ENCODE data around the gene EPX.

EPX gene

GRCh38 chr17:58170622-58171021, 21.9 kb upstream of the EPX start:
- TF ChIP-seq CTCF (IDR thresholded peaks at IDR 0.05; ENCODE audit: low read length, missing control alignments): no peak
- DNase-seq (ENCODE audit: low read depth): no peak
- H3K4me3 ChIP-seq (replicated peaks; ENCODE audit: low read depth, low read length): no peak overlapping the region

- TF ChIP-seq CTCF (IDR thresholded peaks at IDR 0.05; ENCODE audit: low read length, missing control alignments): peak; percentile 35
- peak; percentile 17 for DNase-seq (ENCODE audit: low read depth)
Observed at GRCh38 chr17:58172369-58173071, 20.0 kb upstream of the EPX start.

GRCh38 chr17:58174871-58175270, 17.7 kb upstream of the EPX start:
- no peak for DNase-seq (ENCODE audit: low read depth)

More at GRCh38 chr17:58172369-58173071, 20.0 kb upstream of the EPX start:
- no peak overlapping the region for H3K4me3 ChIP-seq (replicated peaks; ENCODE audit: low read depth, low read length)

GRCh38 chr17:58176200-58176599, 16.3 kb upstream of the EPX start:
- peak; percentile 42 for DNase-seq (ENCODE audit: low read depth)
- no peak for TF ChIP-seq CTCF (IDR thresholded peaks at IDR 0.05; ENCODE audit: low read length, missing control alignments)
- H3K4me3 ChIP-seq (replicated peaks; ENCODE audit: low read depth, low read length): no peak overlapping the region

More at GRCh38 chr17:58174871-58175270, 17.7 kb upstream of the EPX start:
- H3K4me3 ChIP-seq (replicated peaks; ENCODE audit: low read depth, low read length): no peak overlapping the region
- no peak for TF ChIP-seq CTCF (IDR thresholded peaks at IDR 0.05; ENCODE audit: low read length, missing control alignments)

GRCh38 chr17:58181796-58182195, 10.7 kb upstream of the EPX start:
- no peak for DNase-seq (ENCODE audit: low read depth)
- no peak overlapping the region for H3K4me3 ChIP-seq (replicated peaks; ENCODE audit: low read depth, low read length)
- no peak for TF ChIP-seq CTCF (IDR thresholded peaks at IDR 0.05; ENCODE audit: low read length, missing control alignments)

- H3K4me3 ChIP-seq (replicated peaks; ENCODE audit: low read depth, low read length): no peak overlapping the region
- TF ChIP-seq CTCF (IDR thresholded peaks at IDR 0.05; ENCODE audit: low read length, missing control alignments): no peak
- no peak for DNase-seq (ENCODE audit: low read depth)
Observed at GRCh38 chr17:58183514-58183913, 9.0 kb upstream of the EPX start.

Data from fibroblast of pulmonary artery (primary cell).